Activated effector memory CD4-positive, alpha-beta T cell treated with anti-CD3 and anti-CD28 coated beads, Interleukin-2, amount 50 U/mL, for 16 hours (primary cell): Measurements from ENCODE around the gene MRPL38.

ENCODE experiments used
- DNase-seq: peaks from one replicate; pipeline ENCODE4 v3.0.0-alpha.2; 2020

Gene MRPL38

DNA sequence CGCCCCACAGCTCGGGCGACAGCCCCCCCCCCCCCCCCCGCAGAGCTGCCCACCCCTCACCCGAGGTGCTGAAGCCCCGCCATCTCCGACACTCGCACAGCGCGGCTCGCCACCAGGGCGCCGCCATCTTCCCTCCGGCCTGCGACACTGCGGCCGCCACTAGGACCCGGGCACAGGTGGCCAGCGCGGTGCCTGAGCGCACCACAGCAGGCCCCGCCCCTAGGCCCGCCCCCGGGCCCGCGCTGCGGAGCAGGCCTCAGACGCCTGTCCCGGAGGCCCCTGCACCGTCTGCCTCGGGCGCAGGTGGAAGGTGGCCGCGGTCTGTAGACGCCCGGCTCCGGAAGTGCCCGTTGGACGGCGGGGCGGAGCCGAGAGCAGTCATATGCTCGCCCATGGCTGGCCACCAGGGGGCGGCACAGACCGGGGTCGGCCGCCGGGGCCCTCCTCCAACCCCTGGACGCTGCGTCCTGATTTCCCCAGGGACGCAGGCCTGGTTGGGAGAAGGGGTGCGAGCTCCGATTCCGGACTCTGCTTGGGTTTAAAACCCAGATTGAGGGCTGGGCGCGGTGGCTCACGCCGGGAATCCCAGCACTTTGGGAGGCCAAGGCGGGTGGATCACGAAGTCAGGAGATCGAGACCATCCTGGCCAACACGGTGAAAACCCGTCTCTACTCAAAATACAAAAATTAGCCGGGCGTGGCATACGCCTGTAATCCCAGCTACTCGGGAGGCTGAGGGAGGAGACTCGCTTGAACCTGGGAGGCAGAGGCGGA, at the start of gene MRPL38:
TSS of gene MRPL38 (minus strand) at position 136 of the 773 bp plus-strand sequence. CDS start at position 127, 9 bp downstream.
- DNase-seq: peak; percentile 97

- no peak for DNase-seq
Observed at GRCh38 chr17:75950855-75951554, 46.3 kb upstream of the MRPL38 start.

GRCh38 chr17:75950421-75950820, 45.7 kb upstream of the MRPL38 start:
- no peak for DNase-seq

DNA sequence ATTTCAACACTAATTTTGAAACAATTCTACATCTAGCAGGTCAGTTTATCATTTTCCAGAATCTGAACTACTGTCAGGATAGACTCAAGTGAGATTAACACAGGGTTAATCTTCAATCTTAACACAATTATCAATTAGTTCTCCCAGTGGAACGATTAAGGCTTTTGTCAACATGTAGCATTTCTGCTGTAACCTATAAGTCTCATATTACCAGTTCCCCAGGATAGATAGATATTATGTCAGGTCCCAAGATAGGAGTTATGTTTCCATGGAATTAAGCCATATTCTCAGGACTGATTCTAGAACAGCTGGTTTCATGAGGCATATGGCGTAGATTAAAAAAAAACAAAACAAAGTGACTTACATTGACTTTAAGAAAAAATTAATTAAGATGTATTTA, 40.5 kb upstream of the MRPL38 start:
- no peak for DNase-seq

GRCh38 chr17:75943491-75943890, 38.8 kb upstream of the MRPL38 start:
- DNase-seq: no peak

- DNase-seq: no peak
Observed at GRCh38 chr17:75942473-75942872, 37.8 kb upstream of the MRPL38 start.

DNA sequence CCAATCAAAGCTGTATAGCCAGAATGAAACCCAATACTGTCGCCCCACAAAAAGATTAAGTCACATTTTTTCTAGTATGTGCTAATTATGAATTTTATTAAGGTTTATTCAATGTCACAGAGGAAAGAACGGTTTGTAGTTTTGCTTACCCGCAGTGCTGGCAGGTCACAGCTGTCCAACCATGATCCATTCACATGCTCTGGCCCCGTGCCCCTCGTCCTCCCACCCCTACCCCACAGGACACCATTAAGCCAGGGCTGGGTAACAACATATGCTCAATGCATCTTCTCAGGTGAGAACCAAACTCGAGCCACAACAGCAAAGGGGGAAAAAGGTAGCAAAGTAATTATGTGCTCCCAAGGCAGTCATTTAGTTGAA, 36.7 kb upstream of the MRPL38 start:
- no peak for DNase-seq

DNA sequence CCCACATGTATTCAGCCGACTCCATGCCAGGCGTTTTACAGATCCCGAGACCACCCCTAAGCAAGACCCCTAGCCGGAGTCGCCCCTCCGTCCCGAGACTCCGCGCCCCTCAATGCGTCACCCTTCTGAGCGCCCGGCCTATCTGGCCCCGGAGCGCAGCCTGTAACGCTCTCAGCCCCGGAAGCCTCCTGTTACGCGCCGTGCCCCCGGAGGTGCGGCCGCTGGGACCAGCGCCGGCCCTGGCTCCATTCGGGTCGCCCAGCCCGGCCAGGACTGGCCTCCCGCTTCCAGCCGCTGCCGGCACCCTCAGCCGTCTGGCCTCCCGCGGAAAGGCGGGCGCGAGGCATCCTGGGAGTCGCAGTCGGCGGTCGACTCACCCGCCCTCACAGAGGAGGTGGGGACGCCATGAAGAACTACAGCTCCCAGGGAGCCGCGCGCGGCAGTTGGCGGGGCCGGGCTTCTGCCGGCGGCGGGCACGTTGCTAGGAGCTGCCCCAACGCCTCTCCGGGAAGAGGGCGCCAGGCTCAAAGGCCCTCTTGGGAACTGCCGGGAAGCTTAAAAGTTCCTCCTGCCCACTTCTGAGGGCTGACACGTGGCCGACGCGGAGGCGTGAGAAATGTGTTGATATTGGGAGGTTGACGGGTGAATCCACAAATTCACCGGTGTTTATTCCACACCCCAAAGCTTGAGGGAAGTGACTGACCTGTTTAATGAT, 36.2 kb upstream of the MRPL38 start, which contains the start of gene FBF1:
TSS of gene FBF1 (minus strand) at position 316 of the 715 bp plus-strand sequence. CDS start 2,893 bp downstream, outside the sequence.
- peak; percentile 97 for DNase-seq

GRCh38 chr17:75937652-75938051, 33.0 kb upstream of the MRPL38 start:
- DNase-seq: no peak

- DNase-seq: no peak
Observed at GRCh38 chr17:75933808-75934207, 29.1 kb upstream of the MRPL38 start.

DNA sequence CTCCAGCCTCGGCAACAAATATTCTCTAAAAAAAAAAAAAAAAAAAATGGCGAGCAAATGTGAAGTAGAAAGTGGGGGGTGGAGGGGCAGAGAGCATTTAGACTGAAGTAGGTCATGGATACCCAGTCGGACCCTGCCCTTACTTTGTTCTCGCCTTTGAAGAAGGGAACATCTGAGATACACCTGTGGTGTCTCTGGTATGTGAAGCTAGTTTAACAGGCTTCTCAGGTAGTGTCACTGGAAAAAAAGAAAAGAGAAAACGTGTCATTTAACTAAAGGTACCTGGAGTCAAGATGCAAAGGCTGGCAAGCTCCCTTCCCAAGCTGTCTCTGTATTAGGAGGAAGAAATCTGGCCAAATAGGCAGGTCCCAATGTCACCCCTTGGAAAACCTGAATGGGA, 28.2 kb upstream of the MRPL38 start:
- no peak for DNase-seq

- DNase-seq: no peak
Observed at GRCh38 chr17:75931062-75931461, 26.4 kb upstream of the MRPL38 start.

DNA sequence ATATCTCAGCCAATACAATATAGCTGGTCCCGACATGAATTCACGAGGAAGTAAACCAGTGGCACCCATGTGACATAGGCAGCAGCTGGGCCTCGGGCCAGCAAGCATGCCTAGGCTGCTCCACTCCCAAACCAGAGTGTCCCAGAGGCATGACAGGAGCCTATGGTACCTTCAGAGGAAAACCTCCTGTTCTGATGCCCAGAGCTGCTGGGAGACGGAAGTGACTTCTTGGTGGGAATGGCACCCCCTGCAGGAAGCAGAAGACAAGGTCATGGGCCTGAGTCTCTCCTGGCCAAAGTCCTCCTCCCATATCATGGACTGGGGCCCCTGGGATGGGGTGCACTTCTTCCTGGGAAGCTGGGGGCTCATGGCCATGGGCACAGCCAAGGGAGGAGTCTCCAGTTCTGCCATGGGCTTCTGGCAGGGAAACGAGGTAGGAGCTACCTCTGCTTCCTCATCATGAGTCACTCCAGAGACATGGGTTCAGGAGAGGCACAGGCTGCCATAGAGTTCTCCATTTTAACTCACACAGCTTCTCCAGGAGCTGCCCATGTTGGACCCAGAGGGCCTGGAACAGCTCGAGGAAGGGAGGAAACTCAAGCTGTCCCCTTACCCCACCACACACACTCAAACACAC, 22.7 kb upstream of the MRPL38 start:
- no peak for DNase-seq

DNA sequence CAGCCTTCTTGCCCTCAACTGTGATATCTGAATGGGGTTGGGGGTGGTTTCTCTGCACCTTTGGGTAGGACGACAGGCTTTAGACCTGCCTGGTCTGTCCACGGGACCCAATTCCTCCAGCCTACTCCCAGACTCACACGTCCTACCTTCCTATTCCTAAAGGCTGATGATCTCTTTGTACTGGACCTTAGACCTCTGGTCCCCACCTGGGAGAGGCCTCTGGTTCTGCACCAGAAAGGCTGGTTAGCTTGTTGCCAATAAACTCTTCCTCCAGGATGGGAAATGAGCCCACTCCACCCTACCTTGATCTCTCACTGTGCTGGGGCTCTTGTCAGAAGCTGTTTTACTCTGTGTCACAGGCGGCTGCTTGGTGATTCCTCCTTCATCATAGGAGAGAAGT, 21.8 kb upstream of the MRPL38 start:
- DNase-seq: no peak

- DNase-seq: no peak
Observed at GRCh38 chr17:75925912-75926311, 21.2 kb upstream of the MRPL38 start.

GRCh38 chr17:75925103-75925502, 20.4 kb upstream of the MRPL38 start:
- DNase-seq: no peak

GRCh38 chr17:75922963-75923874, 18.5 kb upstream of the MRPL38 start:
- DNase-seq: no peak

DNA sequence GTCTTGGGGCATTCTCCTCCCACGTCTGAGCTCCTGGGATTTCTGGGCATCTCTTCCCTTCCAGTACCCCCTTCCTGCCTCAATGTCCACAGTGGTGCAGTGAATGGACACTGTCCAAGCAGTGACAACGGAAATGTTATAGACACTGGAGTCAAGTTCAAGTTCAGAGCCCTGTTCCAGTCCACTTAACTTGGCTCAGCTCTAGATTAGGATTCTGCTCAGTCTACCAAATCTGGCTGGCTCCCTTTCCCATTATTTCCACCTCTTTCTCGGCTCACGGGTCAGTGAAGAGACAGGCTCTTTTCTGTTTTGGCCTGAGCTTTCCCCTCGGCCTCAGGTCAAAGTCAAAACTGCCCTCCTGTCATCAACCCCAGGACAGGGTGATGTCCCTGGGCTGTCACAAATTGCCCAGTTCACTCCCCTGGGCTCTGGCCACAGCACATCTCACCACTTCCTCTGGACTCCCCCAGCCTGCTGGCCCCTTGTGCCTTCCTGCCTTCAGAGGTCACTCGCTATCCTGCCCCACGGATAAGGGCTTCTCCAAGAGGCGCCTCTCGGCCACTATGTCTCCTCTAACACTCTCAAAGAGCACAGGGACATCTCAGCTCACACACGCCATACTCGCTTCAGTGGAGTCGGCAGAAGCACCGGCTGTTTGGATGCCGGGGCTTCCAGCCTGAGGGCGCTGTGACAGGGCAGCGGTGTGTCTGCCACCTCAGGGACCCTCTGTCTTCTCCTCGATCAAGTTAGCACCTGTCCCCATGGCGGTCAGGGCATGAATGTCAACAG, 17.7 kb upstream of the MRPL38 start:
- DNase-seq: no peak

GRCh38 chr17:75921596-75921995, 16.9 kb upstream of the MRPL38 start:
- DNase-seq: no peak

- DNase-seq: no peak
Observed at GRCh38 chr17:75920045-75920560, 15.4 kb upstream of the MRPL38 start.

- DNase-seq: no peak
Observed at GRCh38 chr17:75919611-75920010, 14.9 kb upstream of the MRPL38 start.
